Activated CD8-positive, alpha-beta memory T cell treated with anti-CD3 and anti-CD28 coated beads, Interleukin-2, amount 50 U/mL, for 4 hours (primary cell): ENCODE measurements around the gene RSPH1.
"Not testable (repeated sequence)": the region's sequence is repeated elsewhere in the genome, so short reads cannot be mapped to it uniquely, and the experiment has no call there.

Source experiments
- DNase-seq: peaks from one replicate; pipeline ENCODE4 v3.0.0-alpha.2; 2020

The RSPH1 gene

DNA sequence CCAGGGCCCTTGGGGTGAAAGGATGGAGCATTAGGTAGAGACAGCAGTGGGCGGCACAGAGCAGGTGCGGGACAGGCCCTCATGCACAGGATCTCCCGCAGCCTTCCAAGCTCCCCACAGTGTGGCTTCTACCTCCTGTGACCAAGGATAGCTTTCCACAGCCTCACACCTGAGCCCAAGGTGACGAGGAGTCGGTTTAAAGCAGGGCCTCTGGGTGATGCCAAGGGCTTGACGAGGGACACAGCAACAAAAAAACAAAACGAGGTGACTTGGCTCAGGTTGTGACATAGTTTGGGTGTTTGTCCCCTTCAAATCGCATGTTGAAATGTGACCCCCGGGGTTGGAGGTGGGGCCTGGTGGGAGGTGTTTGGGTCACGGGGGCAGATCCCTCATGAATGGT lies 15.3 kb downstream of the RSPH1 start:
- DNase-seq = no peak

GRCh38 chr21:42479582-42479981 lies 16.4 kb downstream of the RSPH1 start:
- DNase-seq = no peak

GRCh38 chr21:42478504-42478903 lies 17.5 kb downstream of the RSPH1 start:
- DNase-seq = no peak

DNA sequence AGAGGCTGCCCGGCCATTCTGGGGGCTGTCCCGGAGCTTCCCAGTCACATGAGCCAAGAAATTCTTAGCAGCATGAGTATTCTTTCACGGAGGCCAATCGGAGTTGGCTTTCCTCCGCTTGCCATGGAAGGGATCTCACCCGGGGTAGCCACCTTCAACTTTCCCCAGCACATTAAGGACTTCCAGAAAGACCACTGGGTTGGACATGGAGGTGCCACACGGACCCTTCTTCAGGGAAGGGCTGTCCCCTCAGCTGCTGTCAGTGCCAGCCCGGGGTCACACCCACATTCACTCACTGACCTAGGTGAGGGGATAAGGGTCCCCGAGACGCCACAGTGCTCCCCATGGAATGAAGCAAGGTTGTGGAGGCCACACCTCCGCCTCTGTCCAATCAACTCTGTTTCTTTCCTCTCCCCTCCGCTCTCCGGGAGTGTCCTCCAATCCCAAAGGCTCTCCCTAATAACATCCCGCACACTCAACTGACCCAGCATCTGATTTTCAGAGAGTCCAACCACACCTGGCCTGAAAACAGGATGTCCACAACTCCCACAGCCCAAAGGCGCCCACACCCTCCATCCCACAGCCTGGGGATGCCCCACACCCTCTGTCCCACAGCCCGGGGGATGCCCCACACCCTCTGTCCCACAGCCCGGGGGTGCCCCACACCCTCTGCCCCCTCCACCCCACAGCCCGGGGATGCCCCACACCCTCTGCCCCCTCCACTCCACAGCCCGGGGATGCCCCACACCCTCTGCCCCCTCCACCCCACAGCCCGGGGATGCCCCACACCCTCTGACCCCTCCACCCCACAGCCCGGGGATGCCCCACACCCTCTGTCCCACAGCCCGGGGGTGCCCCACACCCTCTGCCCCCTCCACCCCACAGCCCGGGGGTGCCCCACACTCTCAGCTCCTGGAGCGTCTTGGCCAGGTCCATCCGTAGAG lies 19.4 kb downstream of the RSPH1 start:
- no peak for DNase-seq

- DNase-seq = no peak
These were observed 20.3 kb downstream of the RSPH1 start for GRCh38 chr21:42475526-42476387.

- DNase-seq = no peak
These were observed 21.0 kb downstream of the RSPH1 start for GRCh38 chr21:42475036-42475435.

- DNase-seq = no peak
These were observed 21.8 kb downstream of the RSPH1 start for GRCh38 chr21:42474043-42474831.

DNA sequence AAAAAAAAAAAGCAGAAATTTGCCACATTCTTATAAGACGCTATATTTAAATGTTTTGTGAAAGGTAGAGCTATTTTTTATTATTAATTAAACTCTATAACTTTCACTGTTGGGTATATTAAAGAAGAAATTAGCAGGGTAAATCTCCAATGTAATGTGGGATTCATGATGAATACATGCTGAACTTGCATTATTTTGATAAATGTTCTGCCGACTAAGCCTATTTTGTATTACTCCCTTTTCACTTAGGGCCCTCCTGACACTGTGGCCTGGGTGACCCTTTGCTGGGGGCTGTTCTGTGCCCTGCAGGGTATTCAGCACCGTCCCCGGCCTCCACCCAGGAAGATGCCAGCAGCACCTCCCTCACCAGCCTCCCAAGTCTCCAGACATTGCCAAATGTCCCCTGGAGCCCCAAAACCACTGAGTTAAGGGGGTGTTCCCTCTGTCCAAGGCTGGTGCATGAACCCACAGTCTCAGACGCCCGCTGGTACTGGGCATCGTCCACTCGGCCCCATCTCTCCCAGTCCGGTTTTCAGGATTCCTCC lies 22.5 kb downstream of the RSPH1 start:
- no peak for DNase-seq

GRCh38 chr21:42472521-42472920 lies 23.5 kb downstream of the RSPH1 start:
- DNase-seq = no peak

DNA sequence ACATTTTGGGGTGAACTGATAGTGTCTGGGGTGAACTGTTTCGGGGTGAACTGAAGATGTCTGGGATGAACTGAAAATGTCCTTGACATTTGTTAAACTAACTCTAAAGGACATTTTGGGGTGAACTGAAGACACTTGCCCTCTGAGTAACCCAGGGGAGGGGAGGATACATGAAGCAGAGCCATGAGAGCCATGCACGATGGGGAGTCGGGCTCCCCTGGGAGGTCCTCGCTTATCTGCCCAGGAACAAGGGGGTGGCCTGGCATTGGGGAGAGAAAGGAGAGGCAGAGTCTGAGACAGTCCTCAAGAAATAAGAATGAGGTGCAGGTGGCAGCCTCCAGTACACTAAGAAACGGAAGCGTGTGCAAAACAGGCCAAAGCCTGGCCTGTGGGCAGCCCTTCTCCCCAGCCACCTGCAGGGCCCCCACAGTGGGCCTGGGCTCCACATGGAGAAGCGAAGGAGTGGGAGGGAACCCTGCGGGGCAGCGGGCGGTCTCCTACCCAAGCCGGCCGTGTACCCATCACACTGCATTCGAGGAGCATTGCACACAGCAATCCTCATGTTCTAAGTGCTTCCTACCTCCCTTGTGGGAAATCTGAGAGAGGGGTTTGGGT lies 24.2 kb downstream of the RSPH1 start:
- no peak for DNase-seq

DNA sequence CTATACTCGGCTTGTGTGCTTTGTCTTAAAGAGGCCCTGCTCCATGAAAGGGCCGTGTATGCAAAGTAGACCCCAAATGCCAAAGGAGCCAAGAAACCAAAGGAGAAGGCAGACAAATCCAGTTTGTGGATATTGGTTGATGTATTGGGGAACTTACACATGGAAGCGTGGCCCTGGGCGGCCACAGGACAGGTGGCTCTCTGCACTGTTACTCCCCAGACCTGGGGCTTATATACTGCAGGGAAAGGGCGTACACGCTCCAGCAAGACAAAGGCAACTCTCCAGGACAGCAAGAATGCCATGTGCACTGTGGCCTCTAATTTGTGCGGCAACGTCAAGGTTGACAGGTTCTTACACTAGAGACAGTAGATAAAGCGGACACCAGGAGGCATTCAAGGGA lies 24.8 kb downstream of the RSPH1 start:
- no peak for DNase-seq

DNA sequence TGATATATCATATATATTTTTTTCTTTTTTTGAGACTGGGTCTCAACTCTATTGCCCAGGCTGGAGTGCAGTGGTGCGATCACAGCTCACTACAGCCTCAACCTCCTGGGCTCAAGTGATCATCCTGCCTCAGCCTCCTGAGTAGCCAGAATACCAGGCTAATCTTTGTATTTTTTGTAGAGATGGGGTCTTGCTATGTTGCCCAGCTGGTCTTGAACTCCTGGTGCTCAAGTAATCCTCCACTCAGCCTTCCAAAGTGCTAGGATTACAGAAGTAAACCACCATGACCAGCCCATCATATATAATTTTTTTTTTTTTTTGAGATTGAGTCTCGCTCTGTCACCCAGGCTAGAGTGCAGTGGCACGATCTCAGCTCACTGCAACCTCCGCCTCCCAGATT lies 26.3 kb downstream of the RSPH1 start:
- not testable (repeated sequence) for DNase-seq

DNA sequence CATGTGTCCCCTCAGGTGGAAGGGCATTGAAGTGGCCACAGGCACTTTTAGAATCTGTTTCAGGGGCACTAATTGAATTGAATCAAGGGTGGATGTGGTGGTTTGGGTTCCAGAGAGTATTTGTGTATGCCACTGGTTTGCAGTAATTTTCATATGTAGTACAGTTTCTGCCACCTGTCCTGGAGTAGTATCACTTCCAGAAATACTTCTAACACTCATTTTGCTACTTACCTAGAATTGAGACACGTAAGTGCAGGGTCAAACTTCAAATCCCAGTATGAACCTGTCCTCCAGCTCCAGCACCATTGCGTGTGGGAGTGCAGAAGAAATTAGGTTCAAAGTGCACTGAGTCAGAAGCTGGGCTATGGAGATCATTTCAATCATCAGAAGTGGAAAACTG lies 26.8 kb downstream of the RSPH1 start:
- no peak for DNase-seq

GRCh38 chr21:42468491-42469131 lies 27.4 kb downstream of the RSPH1 start:
- DNase-seq = no peak

DNA sequence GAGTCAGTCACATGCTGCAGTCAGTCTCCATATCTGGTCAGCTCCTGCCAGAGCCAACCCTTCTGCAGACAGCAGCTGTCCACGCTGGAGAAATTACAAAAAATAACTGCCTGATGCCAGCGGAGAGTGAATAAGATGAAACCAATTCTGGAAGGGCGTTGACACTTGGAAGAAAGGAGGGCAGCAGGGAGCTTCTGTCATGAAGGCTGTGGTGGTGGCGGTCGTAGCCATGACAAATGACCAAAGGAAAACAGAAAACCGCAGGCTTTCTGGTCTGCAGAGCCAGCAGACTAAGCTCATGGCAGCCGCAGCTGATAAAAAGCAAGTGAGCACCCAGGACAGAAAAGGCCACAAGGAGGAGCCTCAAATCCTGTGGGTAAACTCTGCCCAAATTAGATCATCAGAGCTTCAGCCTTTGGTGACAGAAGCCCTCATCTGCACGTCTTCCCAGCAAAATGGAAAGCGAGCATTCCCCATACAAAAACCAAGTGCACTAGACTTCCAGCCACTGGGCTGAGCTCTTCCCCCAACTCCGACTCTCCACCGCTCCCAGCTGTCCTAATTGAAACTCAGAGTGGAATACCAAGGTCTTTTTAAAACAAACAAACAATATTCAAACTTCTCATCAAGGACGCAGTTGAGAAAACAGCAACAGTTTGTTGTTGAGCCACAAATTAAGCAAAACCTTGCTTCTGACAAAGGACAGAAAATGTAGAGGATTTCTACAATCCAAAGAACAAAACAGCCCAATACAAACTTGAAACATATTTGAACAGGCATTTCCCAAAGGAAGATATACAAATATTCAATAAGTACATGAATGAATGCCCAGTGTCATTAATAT lies 28.7 kb downstream of the RSPH1 start:
- no peak for DNase-seq

DNA sequence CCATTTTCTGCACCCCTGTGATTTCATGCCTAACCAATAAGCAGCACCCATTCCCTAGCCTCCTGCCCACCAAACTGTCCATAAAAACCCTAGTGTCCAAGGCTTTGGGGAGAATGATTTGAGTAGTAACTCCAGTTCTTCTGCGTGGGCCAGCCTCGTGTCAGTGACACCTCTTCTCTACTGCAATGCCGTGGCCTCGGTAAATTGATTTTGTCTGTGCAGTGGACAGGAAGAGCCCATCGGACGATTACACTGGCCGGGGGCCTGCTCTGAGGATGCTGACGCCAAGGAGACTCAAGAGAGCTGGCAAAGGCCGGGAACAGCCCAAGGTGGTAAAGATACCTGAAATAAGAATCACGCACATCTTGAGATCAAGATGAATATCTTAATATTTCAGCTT lies 29.3 kb downstream of the RSPH1 start:
- DNase-seq = no peak

DNA sequence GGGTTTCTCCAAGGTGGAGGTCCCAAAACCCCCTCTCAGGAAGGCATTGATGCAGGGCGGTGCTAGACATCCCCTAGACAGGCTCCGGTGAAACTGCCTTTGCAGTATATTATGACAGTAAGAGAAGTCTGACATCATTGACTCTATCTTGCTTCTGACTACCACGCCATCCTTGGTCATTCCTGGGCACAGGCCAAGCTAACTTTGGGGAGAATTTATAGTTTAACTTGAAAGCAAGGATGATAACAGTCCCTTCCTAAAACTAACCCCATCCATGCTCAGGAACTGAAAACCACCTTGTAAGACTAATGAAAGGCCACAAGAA lies 30.3 kb downstream of the RSPH1 start:
- no peak for DNase-seq

DNA sequence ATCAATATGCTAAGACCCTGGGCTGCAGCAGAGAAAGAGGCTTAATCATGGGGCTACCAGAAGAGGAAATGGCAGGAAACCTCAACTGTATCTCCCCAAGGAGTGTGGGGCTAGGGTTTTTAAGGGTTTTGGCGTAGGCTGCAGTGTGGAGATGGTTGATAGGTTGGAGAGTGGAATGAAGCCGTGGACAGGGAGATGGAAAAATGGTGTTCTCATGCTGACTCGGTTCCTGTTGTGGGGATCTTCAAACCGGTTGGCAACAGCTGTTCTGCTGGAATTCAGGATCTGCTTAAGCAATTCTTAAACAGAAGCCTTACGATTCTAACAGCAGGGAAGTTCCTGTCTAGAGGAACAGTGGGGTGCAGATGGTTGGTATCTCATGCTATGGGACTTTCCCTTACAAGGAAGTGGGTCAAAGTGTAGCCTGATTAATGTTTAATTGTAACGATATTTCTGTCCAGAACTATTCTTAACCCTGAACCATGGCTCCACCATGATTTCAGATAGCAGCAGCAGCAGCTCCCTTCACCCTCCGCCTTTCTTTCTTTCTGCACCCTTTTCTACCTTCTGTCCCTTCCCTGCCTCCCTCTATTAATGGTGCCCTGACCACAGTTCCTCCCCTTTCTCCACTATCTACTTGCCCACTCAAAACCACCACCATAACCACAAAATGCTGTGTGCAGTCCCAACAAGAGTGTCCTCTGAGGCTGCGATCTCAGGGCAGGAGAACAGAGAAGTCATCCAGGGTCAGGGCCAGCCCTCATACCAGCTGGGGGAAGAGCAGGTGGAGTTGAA lies 30.8 kb downstream of the RSPH1 start:
- DNase-seq = no peak

GRCh38 chr21:42463861-42464515 lies 32.0 kb downstream of the RSPH1 start:
- DNase-seq = peak; percentile 73
